ENCODE measurements around the gene UMAD1.

DNA sequence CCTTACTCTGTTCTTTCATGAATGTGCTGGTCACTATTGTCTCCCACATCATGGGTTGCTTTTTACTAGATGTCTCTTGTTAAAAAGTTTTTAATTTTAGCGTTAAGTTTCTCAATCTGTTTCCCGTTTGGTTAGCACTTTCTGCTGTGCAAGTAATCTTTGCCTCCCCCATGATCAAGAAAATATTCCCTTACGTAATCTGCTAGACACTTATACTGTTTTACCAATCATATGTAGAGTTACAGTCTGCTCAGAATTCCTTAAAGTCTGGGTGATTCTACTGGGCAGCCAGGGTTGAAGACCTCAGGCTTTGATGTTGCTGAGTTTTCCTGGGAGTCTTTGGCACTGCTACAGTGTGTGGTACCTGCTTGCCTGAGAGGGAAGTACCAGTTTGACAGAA lies 116.0 kb downstream of the UMAD1 start:
- TF ChIP-seq, protein P1, sequence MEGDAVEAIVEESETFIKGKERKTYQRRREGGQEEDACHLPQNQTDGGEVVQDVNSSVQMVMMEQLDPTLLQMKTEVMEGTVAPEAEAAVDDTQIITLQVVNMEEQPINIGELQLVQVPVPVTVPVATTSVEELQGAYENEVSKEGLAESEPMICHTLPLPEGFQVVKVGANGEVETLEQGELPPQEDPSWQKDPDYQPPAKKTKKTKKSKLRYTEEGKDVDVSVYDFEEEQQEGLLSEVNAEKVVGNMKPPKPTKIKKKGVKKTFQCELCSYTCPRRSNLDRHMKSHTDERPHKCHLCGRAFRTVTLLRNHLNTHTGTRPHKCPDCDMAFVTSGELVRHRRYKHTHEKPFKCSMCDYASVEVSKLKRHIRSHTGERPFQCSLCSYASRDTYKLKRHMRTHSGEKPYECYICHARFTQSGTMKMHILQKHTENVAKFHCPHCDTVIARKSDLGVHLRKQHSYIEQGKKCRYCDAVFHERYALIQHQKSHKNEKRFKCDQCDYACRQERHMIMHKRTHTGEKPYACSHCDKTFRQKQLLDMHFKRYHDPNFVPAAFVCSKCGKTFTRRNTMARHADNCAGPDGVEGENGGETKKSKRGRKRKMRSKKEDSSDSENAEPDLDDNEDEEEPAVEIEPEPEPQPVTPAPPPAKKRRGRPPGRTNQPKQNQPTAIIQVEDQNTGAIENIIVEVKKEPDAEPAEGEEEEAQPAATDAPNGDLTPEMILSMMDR (conservative IDR thresholded peaks at IDR 0.05; ENCODE audit: low read depth, low read length): no peak
- no peak for TF ChIP-seq RAD21 (IDR thresholded peaks at IDR 0.05; ENCODE audit: low read length)
- TF ChIP-seq, protein P2, sequence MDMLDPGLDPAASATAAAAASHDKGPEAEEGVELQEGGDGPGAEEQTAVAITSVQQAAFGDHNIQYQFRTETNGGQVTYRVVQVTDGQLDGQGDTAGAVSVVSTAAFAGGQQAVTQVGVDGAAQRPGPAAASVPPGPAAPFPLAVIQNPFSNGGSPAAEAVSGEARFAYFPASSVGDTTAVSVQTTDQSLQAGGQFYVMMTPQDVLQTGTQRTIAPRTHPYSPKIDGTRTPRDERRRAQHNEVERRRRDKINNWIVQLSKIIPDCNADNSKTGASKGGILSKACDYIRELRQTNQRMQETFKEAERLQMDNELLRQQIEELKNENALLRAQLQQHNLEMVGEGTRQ (IDR thresholded peaks at IDR 0.05; ENCODE audit: low read depth, low read length): no peak
